Measurements from ENCODE around the gene TIAL1.

GRCh38 chr10:119536508-119537025, 60.2 kb downstream of the TIAL1 start:
- TF ChIP-seq CTCF (IDR thresholded peaks at IDR 0.05) = no peak
- no peak for TF ChIP-seq POLR2A (IDR thresholded peaks at IDR 0.05)

Measured in body of pancreas (tissue), 4 donors.